Measurements from ENCODE around the gene USP28.
"Not testable (repeated sequence)": the region's sequence is repeated elsewhere in the genome, so short reads cannot be mapped to it uniquely, and the experiment has no call there.

Gene USP28

DNA sequence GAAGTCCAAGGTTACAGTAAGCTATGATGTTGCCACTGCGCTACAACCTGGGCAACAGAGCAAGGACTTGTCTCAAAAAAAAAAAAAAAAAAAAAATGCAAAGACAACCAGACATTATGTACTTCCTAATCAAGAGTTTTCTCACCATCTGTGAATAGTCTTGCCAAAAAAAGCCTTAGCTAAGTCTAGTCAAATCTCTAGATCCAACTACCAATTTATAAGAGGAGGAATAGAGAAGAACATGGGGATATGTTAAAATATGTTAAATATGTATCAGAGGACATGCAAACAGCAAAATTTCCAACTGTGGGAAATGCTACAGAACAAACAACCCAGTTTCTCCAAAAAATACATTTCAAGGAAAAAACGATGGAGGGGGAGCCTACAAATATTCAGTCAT, 45.6 kb downstream of the USP28 start:
- FAIRE-seq = no peak

DNA sequence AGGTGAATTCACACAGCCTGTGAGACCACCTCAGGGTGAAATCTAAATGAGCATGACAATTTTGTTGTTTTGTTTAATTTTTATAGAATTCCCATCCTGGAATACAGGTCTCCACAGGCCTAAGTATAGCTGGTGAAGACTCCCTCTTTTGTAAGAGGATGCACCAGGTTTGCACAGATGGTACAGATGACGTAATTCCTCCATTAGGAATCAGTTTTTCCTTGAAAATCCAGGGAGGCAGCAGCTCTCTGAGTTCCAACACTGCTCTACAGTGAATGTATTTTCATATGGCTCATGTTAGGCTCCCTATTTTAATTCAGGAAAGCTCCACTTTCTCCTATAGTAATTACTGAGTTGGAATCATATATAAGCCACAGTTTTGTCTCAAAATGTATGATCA, 47.2 kb downstream of the USP28 start:
- FAIRE-seq = no peak

DNA sequence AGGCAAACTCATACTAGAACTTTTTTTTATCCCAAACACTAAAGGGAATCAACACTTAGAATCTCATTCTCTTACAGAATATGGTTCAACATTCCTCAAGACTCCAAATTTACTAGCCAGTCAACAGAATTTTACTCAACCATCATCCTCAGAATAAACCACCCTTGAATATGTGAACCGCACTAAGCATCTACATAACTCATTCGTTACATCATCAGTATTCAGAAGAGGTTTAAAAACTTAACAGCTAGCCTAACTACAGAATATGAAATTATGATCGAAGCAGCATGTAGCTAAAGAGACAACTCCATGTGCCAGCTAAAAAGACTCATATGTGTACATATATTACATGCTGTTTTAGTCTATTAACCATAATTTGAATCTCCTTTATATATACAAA, 47.9 kb downstream of the USP28 start:
- no peak for FAIRE-seq

DNA sequence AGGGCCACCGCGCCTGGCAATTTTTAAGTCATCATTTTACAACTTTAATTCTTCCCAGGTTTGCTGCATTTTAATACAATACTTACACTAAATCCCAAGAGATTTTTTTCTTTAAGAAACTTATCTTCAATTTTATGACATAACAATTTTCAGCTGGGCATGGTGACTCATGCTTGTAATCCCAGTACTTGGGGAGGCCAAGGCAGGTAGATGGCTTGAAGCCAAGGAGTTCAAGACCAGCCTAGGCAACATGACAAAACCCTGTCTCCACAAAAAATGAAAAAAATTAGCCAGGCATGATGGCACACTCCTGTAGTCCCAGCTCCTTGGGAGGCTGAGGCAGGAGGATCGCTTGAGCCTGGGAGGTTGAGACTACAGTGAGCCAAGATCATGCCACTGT, 56.9 kb downstream of the USP28 start:
- FAIRE-seq = no peak

DNA sequence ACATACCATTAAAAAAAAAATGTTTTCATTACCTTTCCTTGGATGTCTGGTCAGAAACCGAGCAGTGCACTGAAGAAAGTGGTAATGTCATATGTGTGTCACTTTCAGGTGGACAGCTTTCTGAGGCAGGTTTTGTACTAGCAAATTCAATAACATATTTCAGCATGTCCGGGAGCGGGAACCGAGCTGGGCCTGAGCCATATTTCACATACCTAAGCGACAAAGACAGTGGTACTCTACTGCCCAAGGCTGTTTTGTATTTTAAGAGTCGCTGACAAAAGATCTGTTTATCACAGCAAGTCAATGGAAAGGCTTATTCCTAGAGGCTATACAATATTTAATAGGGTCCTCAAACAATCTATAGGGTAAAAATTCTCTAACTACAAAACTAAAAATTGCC, 57.7 kb downstream of the USP28 start:
- FAIRE-seq = no peak

DNA sequence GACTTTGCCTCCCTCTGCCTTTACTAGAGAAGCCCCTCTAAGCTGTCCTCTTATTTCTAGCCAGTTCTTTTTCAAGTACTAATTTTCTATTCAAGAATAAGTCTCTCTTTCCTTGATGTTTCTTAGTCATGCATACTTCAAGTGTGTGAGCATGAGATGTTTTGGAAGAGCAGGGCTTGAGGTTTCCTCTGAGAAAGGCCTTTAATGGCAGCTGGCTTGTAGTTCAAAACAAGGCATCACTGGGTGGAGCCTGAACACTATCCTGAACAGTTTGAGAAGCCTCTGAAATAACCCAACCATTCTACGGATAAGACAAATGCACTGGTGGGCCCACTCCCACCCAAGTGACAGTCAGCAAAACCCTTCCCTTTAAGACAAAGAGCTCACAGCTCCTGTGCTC, 58.2 kb downstream of the USP28 start:
- no peak for FAIRE-seq

DNA sequence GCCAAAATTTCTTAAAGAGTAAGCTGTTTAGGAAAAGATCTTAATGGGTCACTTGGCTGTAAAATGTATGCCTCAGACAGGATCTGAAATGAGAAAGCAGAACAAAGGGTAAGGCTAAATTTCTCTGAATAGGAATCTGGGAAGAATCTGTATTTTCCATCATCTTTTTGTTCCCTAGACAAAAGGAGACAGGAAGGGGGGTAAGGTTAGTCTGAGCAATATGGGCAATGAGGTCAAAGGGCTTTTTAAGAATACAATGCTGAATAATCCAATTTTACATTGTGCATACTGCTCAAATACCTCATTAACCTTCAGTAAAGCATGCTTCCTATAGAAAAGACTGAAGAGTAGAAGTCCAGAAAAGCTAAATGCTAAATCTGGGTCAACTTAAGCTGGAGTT, 61.2 kb downstream of the USP28 start:
- FAIRE-seq = no peak

DNA sequence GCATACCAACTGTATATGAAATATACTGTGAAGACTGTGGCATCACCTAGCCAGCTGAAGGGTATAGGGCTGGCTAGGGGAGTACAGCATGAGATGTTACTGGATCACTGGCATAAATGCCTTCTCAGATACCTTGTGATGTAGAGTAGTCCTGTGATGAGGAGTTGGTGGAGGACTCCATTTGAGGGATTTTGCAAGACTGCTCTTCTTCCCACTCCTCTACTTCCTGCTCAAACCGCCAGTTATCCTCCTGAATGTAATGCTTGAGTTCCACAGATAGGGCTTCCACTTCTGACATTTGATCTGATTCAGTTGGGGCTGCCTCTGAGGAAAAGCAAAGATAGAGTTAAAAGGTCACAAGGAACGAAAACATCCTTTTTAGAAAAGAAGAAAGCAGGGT, 66.4 kb downstream of the USP28 start:
- no peak for FAIRE-seq

DNA sequence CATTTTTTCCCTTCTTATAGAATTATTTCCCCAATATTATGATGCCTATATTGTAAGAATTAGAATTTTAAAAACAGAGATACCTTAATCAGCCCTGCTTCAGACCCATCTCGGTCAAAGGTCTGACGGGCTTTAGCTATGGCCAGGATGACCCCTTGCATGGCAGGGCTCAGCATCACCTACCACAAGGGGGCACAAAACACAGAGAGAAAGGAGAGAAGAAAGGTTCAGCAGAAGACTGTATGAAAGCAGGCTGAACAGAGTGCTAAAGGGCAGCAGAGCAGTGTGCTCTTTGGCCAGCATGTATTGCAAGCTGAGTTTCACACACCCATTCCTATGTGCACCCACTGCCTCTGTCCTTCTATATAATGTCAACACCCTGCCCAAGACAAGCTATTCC, 69.0 kb downstream of the USP28 start:
- FAIRE-seq = no peak

DNA sequence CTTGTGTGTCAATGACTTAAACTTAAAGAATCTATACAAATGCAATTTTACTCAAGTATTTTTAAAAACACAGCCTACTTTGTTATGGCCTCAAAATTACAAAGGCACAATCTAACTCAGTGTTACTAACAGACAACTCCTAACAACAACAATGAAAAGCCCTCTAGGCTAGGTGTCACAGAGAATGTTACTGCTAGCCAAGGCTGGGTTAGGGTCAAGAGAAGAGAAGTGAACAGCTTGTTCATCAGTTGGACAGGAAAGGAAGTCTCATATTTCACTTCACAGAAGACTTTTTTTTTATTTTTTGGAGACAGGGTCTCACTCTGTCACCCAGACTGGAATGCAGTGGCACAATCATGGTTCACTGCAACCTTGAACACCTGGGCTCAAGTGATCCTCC, 69.7 kb downstream of the USP28 start:
- FAIRE-seq = no peak

DNA sequence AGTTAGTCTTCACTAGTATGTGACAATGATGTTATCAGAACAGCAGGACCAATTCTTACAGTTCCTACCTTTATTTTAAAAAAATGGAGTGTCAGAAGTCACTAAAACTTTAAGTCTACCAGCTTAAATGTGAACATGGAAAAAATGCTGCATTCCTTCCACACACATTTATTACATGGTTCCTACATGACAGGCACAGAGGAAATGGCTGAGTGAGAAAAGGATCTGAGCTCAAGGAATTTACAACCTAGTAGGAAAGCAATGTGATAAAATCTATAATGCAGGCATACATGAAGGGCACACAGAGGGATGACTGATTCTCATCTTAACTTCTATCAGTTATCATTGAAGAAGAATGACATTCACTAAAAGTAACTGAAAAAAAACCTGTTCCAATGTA, 72.8 kb downstream of the USP28 start:
- no peak for FAIRE-seq

DNA sequence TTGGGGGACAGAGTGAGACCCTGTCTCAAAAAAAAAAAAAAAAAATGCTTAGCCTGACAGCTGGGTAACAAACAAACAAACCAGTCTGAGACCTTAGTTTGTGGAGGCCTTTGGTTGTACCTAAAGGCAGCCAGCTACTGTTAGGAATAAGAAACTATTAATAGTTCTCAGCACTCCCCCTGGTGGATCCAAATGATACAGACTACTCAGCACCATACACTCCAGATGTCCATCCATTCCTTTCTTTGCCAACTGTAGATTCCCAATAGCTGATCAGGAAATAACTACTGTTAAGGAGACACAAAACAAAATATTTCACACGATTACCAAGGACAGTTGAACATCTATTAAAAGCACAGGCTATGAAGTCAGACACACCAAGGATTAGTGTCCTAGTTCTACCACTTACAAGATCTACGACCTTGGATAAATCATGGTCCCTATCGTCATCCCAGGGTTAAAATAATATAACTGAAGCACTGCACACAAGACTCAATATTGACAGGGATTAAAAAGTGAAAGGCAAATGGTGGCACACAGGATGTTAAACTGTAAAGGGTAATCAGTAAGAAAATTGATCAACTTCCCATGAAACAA, 78.6 kb downstream of the USP28 start:
- FAIRE-seq = peak; percentile 45

DNA sequence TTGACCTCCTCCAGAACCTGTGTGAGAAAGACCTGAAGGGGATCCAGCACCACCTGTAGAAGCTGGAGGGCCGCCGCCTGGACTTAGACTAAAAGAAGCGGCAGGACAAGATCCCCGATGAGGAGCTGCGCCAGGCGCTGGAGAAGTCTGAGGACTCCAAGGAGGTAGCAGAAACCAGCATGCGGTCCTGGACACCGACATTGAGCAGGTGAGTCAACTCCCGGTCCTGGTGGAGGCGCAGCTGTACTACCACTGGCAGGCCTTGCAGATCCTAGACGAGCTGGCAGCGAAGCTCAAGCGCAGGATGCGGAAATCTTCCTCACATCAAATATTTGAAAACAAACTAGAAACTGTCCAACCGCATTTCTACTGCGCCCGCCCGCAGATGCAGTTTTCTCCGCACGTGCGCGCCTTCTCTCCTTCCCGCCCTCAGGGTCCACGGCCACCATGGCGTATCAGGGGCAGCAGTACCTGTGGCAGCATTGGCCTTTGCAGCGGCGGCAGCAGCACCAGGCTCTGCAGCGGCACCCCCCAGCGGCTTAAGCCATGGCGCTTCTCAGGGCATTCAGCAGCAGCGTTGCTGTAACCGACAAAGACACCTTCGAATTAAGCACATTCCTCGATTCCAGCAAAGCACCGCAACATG, 85.6 kb downstream of the USP28 start:
- FAIRE-seq = no peak

DNA sequence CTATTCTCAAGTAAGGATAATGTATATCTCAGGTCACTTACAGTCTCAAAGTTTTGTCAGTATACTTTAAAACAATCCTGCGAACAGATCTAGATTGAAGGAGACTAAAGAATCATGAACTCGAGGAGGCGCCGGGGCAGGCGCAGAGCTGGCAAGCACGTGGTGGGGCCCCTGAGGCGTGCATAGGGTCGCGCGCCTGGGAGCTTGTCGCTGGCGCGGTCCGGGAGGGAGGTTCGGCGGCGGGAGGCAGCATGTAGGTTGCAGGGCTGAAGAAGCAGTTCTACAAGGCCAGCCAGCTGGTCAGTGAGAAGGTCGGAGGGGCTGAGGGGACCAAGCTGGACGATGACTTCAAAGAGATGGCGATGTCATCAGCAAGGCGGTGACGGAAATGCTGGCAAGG, 86.4 kb downstream of the USP28 start:
- not testable (repeated sequence) for FAIRE-seq

DNA sequence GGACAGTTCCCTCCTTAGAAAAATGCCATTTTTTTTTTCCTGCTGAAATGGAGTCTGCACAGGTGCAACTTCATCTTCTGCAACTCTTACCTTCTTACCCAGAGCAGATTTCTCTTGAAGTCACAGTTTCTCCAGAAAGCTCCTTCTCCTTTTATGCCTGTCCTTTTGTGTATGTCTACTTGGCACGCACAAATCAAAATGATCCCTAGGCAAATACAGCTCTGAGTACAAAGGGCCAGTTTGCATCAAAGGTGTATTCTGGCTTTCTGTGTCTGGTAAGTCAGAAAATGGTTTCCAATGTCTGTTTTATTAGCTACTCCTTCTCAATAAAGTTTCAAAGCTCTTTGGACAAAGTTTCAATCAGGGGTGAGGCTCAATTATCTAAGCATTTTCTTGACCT, 93.2 kb downstream of the USP28 start:
- no peak for FAIRE-seq

DNA sequence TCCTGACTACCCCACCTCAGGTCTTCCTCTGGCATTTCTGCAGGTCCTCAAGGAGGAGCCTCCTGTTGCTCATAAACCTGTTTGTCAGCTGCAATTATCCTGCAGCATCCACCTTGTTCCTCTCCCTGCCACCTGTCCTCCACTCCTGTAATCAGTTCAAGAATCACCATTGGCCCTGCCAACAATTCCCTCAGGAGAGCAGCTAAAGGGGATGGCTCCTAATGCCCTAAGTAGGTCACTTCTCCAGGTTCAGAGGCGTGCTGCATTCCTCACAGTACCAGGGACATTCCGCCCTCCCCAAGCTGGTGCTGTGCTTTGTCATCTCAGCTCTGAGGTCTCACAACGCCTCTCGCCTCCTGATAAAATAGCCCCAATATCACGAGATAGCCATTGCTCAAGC, 93.7 kb downstream of the USP28 start:
- no peak for FAIRE-seq

DNA sequence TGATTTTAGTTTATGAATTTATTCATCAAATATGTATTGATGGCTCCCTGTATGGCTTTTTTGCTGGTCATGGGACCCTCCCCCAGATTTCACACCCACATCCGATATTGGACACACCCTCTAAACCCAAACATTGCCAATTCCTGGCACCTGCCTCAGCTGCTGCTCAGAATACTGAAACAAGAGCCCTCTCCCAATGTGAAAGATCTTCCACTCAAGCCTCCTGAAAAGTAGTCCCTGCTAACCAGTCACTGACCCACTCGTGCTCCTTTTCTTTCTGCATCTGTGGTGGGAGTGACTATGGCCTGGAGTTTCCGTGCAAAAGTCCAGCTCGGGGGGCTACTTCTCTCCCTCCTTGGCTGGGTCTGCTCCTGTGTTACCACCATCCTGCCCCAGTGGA, 95.9 kb downstream of the USP28 start, which contains the start of gene CLDN25:
Gene CLDN25, plus strand, starts transcription at position 301 of the 400 bp plus-strand sequence. Its CDS starts 0 bp downstream, at position 301.
- no peak for FAIRE-seq

DNA sequence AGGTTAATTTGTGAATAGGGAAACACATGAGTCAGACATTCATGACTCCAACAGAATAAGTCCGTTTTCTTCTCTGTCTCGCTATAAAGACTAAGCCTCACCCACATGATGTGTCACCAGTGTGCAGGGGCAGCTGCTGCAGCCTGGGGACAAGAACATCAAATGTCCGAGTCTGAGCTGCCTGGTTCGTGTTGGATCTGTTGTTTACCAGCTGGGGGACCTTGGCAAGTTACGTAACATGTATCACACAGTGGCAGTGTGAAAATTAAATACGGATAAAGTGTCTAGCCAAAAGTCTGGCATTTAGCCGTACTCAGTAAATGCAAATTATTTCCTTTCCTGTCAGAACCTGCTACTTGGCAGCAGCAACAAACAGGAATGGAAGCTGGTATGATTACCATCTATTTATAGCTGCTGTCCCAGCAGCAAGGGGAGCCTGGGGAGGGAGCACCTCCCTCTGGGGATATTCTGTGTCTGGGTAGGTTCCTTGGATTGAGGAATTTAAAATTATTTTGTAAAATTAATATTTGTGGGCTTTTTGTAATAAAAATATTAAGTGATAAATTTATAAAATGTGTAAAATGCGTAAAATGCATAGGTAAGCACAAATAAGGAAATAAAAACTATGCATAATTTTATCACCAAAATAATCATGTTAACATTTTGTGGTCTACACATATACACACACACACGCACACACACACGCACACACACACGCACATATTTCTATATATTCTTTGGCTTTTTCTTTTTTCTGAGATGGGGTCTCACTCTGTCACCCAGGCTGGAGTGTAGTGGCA, 97.1 kb downstream of the USP28 start:
- FAIRE-seq = no peak

DNA sequence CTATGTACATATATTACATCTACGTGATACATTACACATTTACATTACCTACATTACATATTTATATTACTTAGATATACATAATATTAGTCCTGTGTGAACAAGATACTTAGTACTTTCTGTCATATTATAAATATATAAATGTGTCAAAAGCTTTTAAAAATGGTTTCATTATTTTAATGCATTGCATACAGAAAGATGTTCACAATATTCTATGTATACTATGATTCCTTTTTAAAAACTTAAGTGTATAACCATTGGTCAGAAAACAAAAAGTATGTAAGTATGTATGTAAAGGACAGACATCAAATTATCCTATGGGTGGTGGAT, 101.2 kb downstream of the USP28 start:
- no peak for FAIRE-seq

DNA sequence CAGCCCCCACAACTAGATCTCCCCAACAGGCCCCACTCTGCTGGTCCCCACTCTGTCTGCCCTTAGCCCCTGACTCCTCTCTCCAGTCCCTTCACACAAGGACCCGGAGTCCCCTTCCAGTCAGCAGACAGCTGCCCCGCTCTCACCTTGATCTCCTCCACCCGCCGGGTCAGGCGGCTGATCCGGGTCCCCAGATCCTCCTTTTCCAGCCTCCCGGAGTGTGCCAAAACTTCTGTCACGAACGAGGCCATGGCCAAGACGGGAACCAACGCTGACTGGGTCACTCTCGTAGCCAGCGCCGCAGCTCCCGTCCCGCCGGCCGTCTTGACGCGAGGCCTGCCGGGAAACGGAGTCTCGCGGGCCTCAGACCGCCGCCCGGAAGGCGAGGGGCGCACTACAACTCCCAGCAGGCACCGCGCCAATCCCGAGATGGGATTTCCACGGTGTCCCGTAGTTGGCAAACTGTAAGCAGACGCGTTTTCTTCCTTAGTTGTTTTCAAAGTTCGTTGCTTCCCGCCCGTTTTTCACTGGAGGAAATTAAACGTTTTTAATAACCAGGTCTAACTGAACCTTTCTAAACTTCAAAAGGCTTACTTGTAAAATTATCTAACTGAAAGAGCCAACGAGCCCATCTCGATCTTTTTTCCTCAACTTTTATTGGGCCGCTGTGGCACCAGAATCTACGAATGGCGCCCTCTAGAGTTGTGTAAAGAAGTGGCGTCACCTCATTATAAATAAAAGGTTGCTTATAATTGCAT, 101.8 kb downstream of the USP28 start, which contains the start of gene ZW10:
Gene ZW10, minus strand, starts transcription at position 277 of the 758 bp plus-strand sequence. Its CDS starts 26 bp downstream, at position 251.
- peak; percentile 92 for FAIRE-seq

DNA sequence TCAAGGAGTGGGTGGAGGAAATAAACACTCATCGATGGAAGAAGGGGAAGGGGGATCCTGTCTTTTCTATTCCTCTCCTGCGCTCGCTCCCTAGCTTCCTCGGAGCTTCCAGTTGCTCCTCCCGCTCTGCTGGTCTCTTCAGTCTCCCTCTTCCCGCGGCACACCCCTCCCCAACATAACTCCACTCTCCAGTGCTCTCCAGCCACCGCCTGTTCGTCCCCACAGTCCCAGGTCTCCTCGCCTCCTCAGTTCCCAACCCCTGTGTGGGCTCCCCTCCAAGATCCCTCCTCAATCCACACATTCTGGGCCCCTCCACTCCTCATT, 102.3 kb downstream of the USP28 start:
- FAIRE-seq = no peak

DNA sequence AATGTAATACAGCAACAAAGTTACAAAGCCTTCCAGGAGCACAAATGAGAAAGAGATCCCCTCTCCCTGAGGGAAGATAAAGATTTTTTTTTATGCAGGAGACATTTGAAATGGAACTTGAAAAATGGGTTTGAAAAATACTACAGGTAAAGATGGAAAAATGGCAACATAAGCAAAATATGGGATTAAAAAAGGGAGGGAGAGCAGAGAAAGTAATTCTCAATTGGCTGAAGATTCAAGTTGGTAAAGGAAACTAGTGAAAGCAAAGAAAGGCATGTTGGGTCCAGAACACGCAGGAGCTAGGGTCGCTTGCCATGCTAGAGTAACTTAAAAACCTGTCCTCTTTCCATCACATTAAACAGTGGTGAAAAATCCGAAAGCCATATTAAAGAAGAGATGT, 103.4 kb downstream of the USP28 start:
- no peak for FAIRE-seq

DNA sequence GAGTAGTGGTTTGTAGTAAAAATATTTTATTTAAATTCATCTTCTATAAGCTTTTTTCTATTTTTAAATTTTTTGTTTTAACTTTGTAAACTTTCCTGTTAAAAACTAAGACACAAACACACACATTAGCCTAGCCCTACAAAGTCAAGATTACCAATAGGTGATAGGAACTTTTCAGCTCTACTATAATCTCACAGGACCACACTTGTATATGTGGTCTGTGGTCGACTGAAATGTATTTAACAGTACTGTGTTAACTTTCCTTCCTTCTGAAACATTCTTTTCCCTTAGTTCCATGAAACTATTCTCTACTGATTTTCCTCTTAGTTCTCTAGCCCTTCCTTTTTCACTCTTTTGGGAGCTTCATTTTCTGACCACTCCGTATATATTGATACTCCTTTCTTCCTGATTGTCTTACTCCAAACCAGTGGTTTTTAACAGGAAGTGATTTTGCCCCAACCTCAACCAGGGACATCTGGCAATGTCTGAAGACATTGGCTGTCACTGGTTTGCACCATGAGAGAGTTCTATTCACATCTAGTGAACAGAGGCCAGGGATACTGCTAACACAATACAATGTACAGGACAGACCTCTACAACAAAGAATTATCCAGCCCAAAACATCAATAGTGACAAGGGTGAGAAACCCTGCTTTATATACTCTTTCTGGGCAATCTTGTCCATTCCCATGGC, 110.7 kb downstream of the USP28 start:
- no peak for FAIRE-seq

Measured in G401.6 (cell line).